AG04449 (cell line): ENCODE data around the gene CDC42BPA.
A peak's percentile ranks its signal among the peaks of the same experiment; 100 is the strongest.

ENCODE experiments used
- CTCF ChIA-PET: fragments of 350-600 bp; formaldehyde crosslinking; extraction: SDS; loops from one replicate; lab custom pipeline; 2021; ENCODE audit warnings: antibody characterized with exemption; lab: Yijun Ruan, JAX
- POLR2A ChIA-PET: fragments of 400-600, 350-600 bp; formaldehyde crosslinking; extraction: SDS; loops from one replicate; lab custom pipeline; 2020; ENCODE audit warnings: antibody characterized with exemption, inconsistent platforms; lab: Yijun Ruan, JAX
- DNase-seq: peaks from one replicate; pipeline ENCODE4 v3.0.0-alpha.2; 2010; ENCODE audit warnings: low read depth, low spot score
- H3K4me3 ChIP-seq: 2 replicates; pipeline ENCODE4 v1.5.1; 2011; ENCODE audit warnings: low read depth, mild to moderate bottlenecking, control low read depth, low read length
- TF ChIP-seq, protein P1 (sequence below): IDR thresholded peaks from one replicate; pipeline ENCODE4 v1.5.1; 2011; ENCODE audit warnings: mild to moderate bottlenecking, moderate library complexity, low read length, control low read depth, inconsistent platforms; ENCODE audit not compliant: insufficient read depth; ENCODE audit errors: missing control alignments

Gene CDC42BPA

GRCh38 chr1:226943927-226944326 is 374.4 kb downstream of the CDC42BPA start:
- TF ChIP-seq, protein P1, sequence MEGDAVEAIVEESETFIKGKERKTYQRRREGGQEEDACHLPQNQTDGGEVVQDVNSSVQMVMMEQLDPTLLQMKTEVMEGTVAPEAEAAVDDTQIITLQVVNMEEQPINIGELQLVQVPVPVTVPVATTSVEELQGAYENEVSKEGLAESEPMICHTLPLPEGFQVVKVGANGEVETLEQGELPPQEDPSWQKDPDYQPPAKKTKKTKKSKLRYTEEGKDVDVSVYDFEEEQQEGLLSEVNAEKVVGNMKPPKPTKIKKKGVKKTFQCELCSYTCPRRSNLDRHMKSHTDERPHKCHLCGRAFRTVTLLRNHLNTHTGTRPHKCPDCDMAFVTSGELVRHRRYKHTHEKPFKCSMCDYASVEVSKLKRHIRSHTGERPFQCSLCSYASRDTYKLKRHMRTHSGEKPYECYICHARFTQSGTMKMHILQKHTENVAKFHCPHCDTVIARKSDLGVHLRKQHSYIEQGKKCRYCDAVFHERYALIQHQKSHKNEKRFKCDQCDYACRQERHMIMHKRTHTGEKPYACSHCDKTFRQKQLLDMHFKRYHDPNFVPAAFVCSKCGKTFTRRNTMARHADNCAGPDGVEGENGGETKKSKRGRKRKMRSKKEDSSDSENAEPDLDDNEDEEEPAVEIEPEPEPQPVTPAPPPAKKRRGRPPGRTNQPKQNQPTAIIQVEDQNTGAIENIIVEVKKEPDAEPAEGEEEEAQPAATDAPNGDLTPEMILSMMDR = no peak
- ChIA-PET CTCF (no interaction called here), POLR2A (no interaction called here)
- no peak overlapping the region for H3K4me3 ChIP-seq
- DNase-seq = no peak

- CTCF ChIA-PET = no interaction called here
- POLR2A ChIA-PET = no interaction called here
- DNase-seq = no peak
- TF ChIP-seq, protein P1 = no peak
- no peak overlapping the region for H3K4me3 ChIP-seq
Observed at GRCh38 chr1:226943156-226943555, 375.1 kb downstream of the CDC42BPA start.

GRCh38 chr1:226942392-226942791 is 375.9 kb downstream of the CDC42BPA start:
- H3K4me3 ChIP-seq = no peak overlapping the region
- no peak for DNase-seq
- POLR2A ChIA-PET = no interaction called here
- TF ChIP-seq, protein P1 = no peak
- CTCF ChIA-PET = no interaction called here

- POLR2A ChIA-PET = no interaction called here
- TF ChIP-seq, protein P1 = no peak
- CTCF ChIA-PET = no interaction called here
Observed at GRCh38 chr1:226940806-226941067, 377.6 kb downstream of the CDC42BPA start.

DNA sequence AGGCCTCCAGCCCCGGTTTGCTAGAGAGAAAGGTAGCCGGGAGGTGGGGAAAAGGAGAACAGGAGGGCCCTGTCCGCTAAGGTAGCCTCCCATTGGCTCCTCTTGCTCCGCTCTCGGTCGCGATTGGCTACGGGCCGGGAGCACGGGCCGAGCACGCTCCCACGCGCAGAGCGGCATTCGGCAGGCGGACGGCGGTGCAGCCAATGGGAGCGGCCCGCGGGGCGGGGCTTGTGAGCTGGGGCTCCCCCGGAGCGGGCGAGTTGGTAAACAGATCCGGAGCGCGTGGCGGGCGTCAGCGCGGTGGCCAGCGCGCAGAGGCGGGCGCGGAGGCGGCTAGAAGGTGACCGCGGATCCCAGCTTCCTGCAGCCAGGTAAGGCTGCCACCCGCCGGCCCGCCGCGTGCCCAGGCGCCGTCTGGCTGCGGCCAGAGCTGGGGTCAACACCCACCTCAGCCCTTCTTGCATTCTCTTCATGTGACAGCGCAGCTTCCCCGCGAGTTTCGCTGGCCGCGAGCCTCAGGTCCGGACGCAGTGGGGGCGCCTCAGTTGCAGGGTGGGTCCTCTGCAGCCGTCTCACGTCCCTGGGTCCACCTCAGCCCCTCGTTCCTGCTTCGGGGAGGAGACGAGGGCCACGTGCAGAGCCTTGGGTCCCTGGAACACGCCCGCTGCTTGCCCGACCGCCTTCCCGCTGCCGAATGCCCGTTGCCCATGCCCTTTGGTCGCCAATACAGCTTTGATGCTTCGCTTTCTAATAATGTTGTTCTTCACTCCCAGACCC is 378.1 kb downstream of the CDC42BPA start, which contains the start of gene COQ8A:
Gene COQ8A (plus strand): TSS at position 266 of the 777 bp plus-strand sequence. CDS start 21,092 bp downstream, outside the sequence.
- POLR2A ChIA-PET = no interaction called here
- CTCF ChIA-PET = no interaction called here
- peak within 1 kb of the TSS; percentile 77 for H3K4me3 ChIP-seq
- DNase-seq = peak; percentile 95
- TF ChIP-seq, protein P1 = no peak

More at GRCh38 chr1:226940806-226941067, 377.6 kb downstream of the CDC42BPA start:
- H3K4me3 ChIP-seq = peak overlapping the region; percentile 77
- DNase-seq = no peak
